ENCODE data around the gene DCPS. TPM values are rescaled to one million over a fixed set of nuclear protein-coding genes. Genes with fewer than 3 reads are reported as not detected.
A peak's percentile ranks its signal among the peaks of the same experiment; 100 is the strongest.

DCPS gene
- total and polyA plus RNA-seq, 3 donors from 2014 or later: 16.8 to 20.9 (median 16.9) TPM

DNA sequence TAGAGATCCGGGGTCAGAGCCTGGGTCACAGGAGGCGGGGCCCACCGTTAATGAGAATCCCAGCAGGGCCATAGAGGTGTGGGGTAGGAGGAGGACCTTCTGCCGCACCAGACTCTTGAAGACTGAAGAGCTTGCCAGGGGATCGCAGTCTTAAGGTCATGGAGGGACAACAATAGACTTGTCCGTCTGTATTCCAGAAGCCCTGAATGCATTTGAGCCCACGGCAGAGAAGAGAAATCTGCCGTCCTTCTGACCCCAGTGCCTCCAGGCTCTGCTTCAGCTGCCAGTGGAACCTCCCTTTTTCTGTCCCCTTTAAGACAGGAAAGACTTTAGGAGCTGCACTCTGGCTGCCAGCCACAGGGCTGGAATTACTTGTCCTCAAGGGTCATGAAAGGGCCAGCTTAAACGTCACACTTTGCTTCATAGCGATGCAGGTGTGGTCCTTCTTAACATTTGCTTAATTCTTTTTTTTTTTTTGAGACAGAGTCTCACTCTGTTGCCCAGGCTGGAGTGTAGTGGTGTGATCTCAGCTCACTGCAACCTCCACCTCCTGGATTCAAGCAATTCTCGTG, 36.1 kb downstream of the DCPS start:
- Histone ChIP-seq H3K4me3 (no peak overlapping the region), H3K27me3 (no peaks in the 10 kb centered on the region), H3K4me1 (peaks cover 22% of the 10 kb centered on the region), H3K27ac (peak overlapping the region in 1 of 2 donors; percentile 32), H3K36me3 (ENCODE audit: low read depth, missing control alignments) (no peaks in the 10 kb centered on the region), H3K9me3 (no peaks in the 10 kb centered on the region)
- intact Hi-C loops (cut with DNase I; ENCODE audit: low total_unique reads): no loop called here
- WGBS, 2 donors: 39 to 45% methylated on average over 5 to 11 of the region's 11 CpGs
- DNase-seq: peak; percentile 62
- TF ChIP-seq POLR2A (IDR thresholded peaks at IDR 0.05): no peak
- TF ChIP-seq, protein P1, sequence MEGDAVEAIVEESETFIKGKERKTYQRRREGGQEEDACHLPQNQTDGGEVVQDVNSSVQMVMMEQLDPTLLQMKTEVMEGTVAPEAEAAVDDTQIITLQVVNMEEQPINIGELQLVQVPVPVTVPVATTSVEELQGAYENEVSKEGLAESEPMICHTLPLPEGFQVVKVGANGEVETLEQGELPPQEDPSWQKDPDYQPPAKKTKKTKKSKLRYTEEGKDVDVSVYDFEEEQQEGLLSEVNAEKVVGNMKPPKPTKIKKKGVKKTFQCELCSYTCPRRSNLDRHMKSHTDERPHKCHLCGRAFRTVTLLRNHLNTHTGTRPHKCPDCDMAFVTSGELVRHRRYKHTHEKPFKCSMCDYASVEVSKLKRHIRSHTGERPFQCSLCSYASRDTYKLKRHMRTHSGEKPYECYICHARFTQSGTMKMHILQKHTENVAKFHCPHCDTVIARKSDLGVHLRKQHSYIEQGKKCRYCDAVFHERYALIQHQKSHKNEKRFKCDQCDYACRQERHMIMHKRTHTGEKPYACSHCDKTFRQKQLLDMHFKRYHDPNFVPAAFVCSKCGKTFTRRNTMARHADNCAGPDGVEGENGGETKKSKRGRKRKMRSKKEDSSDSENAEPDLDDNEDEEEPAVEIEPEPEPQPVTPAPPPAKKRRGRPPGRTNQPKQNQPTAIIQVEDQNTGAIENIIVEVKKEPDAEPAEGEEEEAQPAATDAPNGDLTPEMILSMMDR (IDR thresholded peaks at IDR 0.05): no peak

DNA sequence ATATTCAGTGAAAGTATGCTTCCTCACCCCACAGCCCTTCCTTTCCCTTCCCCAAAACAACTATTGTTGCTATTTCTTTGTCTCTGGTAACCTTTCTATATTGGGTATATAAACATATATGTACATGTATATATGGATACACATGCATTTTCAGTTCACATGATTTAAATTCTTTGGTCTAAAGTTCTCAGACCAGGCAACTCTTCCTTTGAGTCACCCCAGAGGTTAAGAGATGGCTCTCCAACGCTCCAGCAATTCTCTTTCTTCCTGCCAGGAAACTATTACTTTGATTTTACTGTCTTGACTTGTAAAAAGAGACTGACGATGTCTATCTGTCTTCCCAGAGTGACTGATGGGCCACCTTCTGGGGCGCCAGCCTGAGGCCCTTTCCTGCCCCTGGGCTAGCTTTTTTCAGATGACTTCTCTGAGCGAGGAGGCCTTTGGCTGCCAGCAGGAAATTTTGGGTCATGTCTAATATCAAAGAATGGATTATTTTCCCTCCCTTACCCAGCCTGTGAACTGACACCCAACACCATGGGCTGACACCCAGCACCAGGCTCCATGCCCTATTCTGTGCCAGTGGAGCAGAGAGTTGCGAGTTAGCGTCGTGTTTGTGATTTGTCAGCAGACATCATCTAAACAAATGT, 37.2 kb downstream of the DCPS start:
- DNase-seq: no peak
- H3K27ac ChIP-seq: no peak overlapping the region
- H3K27me3 ChIP-seq: no peaks in the 10 kb centered on the region
- H3K36me3 ChIP-seq (ENCODE audit: low read depth, missing control alignments): no peaks in the 10 kb centered on the region
- TF ChIP-seq, protein P1 (IDR thresholded peaks at IDR 0.05): no peak
- TF ChIP-seq POLR2A (IDR thresholded peaks at IDR 0.05): no peak
- WGBS, 2 donors: 90 to 91% methylated on average over 7 of the region's 7 CpGs
- peaks cover 29% of the 10 kb centered on the region for H3K4me1 ChIP-seq
- H3K4me3 ChIP-seq: no peak overlapping the region
- intact Hi-C loops (cut with DNase I; ENCODE audit: low total_unique reads): no loop called here
- H3K9me3 ChIP-seq: no peaks in the 10 kb centered on the region

DNA sequence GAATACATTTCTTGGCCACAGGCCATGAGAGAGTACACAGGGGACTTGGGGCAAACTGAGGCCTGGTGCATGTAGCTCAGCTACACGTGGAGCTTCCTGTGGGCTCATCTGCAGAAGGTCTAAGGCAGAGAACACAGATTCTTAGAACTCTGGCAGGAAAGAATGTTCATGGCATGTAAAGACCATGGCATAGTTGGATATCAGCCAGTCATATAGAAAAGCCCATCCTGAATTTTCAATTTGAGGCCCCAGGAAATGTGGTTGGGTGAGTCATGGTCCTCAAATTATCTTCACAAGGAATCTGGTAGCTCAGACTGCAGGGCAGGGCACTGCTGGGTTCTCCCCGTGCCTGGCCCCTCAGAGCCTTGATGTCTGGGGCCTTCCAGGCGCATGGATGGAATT, 37.9 kb downstream of the DCPS start:
- Histone ChIP-seq H3K4me3 (no peak overlapping the region), H3K27me3 (no peaks in the 10 kb centered on the region), H3K9me3 (no peaks in the 10 kb centered on the region), H3K36me3 (ENCODE audit: low read depth, missing control alignments) (no peaks in the 10 kb centered on the region), H3K27ac (no peak overlapping the region), H3K4me1 (peaks cover 36% of the 10 kb centered on the region)
- intact Hi-C loops (cut with DNase I; ENCODE audit: low total_unique reads): no loop called here
- TF ChIP-seq, protein P1 (IDR thresholded peaks at IDR 0.05): no peak
- no peak for TF ChIP-seq POLR2A (IDR thresholded peaks at IDR 0.05)
- 63 to 77% methylated on average over 2 to 3 of the region's 3 CpGs for WGBS, 2 donors
- DNase-seq: no peak

DNA sequence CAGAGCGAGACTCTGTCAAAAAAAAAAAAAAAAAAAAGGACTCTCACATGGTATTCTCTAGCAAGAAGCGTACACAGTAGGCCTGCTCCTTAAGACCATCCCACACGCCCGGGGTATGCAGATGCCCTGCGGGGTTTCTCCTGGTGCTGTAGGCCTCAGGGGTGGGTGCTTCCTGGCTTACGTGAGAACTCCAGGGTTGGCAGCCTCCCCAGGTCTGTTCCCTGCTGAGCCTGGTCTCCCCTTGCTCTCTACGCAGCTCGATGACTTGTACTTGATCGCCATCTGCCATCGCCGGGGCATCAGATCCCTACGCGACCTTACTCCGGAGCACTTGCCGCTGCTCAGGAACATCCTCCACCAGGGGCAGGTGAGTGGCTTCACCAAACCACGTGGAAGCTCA, 39.2 kb downstream of the DCPS start:
- Histone ChIP-seq H3K9me3 (no peaks in the 10 kb centered on the region), H3K27ac (no peak overlapping the region), H3K4me1 (peaks cover 49% of the 10 kb centered on the region), H3K36me3 (ENCODE audit: low read depth, missing control alignments) (no peaks in the 10 kb centered on the region), H3K27me3 (no peaks in the 10 kb centered on the region), H3K4me3 (no peak overlapping the region)
- 96% methylated on average over 16 of the region's 16 CpGs for WGBS, 2 donors
- no peak for TF ChIP-seq POLR2A (IDR thresholded peaks at IDR 0.05)
- TF ChIP-seq, protein P1 (IDR thresholded peaks at IDR 0.05): no peak
- intact Hi-C loops (cut with DNase I; ENCODE audit: low total_unique reads): no loop called here
- DNase-seq: no peak
